Mesendoderm (in vitro differentiated cells): ENCODE data around the gene FA2H. TPM values are rescaled to one million over a fixed set of nuclear protein-coding genes. Genes with fewer than 3 reads are reported as not detected.
"Not testable (repeated sequence)": the region's sequence is repeated elsewhere in the genome, so short reads cannot be mapped to it uniquely, and the experiment has no call there.

Experiments
- DNase-seq: peaks from one replicate; pipeline ENCODE4 v3.0.0; 2013
- H2AK5ac ChIP-seq: 2 replicates; pipeline ENCODE4 v1.6.1; 2013; ENCODE audit warnings: low read length, inconsistent platforms
- H2BK120ac ChIP-seq: 2 replicates; pipeline ENCODE4 v1.6.1; 2013; ENCODE audit warnings: low read depth, mild to moderate bottlenecking, low read length, moderate library complexity, mixed read lengths
- H2BK15ac ChIP-seq: replicated peaks from 2 replicates; pipeline ENCODE4 v1.6.1; 2013; ENCODE audit warnings: low read depth, mild to moderate bottlenecking, moderate library complexity
- H2BK5ac ChIP-seq: 2 replicates; pipeline ENCODE4 v1.6.1; 2013; ENCODE audit warnings: low read length, inconsistent platforms
- H3K18ac ChIP-seq: 2 replicates; pipeline ENCODE4 v1.6.1; 2013; ENCODE audit warnings: mild to moderate bottlenecking, low read length, mixed read lengths
- H3K23ac ChIP-seq: one replicate; pipeline ENCODE4 v1.6.1; 2013; ENCODE audit warnings: low read length
- H3K27ac ChIP-seq: 2 replicates; pipeline ENCODE4 v1.5.1; 2013; ENCODE audit warnings: low read depth, mild to moderate bottlenecking, inconsistent platforms, low read length, moderate library complexity
- H3K27me3 ChIP-seq: 2 replicates; pipeline ENCODE4 v1.6.1; 2013; ENCODE audit warnings: low read length, control low read depth, mild to moderate bottlenecking, inconsistent platforms; ENCODE audit not compliant: insufficient read depth, poor library complexity
- H3K36me3 ChIP-seq: 2 replicates; pipeline ENCODE4 v1.6.1; 2013; ENCODE audit warnings: low read length, inconsistent platforms; ENCODE audit not compliant: control insufficient read depth, insufficient read depth
- H3K4ac ChIP-seq: one replicate; pipeline ENCODE4 v1.6.1; 2013; ENCODE audit warnings: low read depth, mild to moderate bottlenecking, low read length, moderate library complexity
- H3K4me1 ChIP-seq: 2 replicates; pipeline ENCODE4 v1.6.1; 2013; ENCODE audit warnings: low read depth, low read length, inconsistent platforms; ENCODE audit not compliant: control insufficient read depth
- H3K4me2 ChIP-seq: 2 replicates; pipeline ENCODE4 v1.6.1; 2013; ENCODE audit warnings: low read length
- H3K4me3 ChIP-seq: 2 replicates; pipeline ENCODE4 v1.5.1; 2013; ENCODE audit warnings: mild to moderate bottlenecking, low read length
- H3K56ac ChIP-seq: one replicate; pipeline ENCODE4 v1.6.1; 2013; ENCODE audit warnings: low read length
- H3K79me1 ChIP-seq: 2 replicates; pipeline ENCODE4 v1.6.1; 2013; ENCODE audit warnings: low read length, inconsistent platforms
- H3K79me2 ChIP-seq: 2 replicates; pipeline ENCODE4 v1.6.1; 2013; ENCODE audit warnings: mild to moderate bottlenecking, low read length; ENCODE audit not compliant: control insufficient read depth, insufficient read depth
- H3K9ac ChIP-seq: 2 replicates; pipeline ENCODE4 v1.6.1; 2013; ENCODE audit warnings: low read length, inconsistent platforms
- H4K5ac ChIP-seq: one replicate; pipeline ENCODE4 v1.6.1; 2013; ENCODE audit warnings: low read length
- H4K8ac ChIP-seq: one replicate; pipeline ENCODE4 v1.6.1; 2013; ENCODE audit warnings: low read depth, mild to moderate bottlenecking, control low read depth, low read length, moderate library complexity
- WGBS: extraction: QIAGEN DNeasy Blood & Tissue Kit; methylation state at CpG from one replicate; pipeline ENCODE4 v1.1.7; 2013; ENCODE audit warnings: low lambda C conversion rate, missing lambda C conversion rate; ENCODE audit not compliant: insufficient coverage; ENCODE audit errors: extremely low coverage; 5-methylcytosine and 5-hydroxymethylcytosine counted together
- polyA plus RNA-seq, 2 experiments: library from polyadenylated mRNA; stranded (reverse); fragments of 200-250 nt; gene quantifications; one replicate each; pipeline ENCODE4 v1.2.3, GENCODE V29; 2013

FA2H gene
- polyA plus RNA-seq (2013, experiment 1 of 2): 0.94 TPM
- 1.0 TPM for polyA plus RNA-seq (2013, experiment 2 of 2)

GRCh38 chr16:74774223-74775139 is at the start of gene FA2H:
TSS of gene FA2H (minus strand) at chr16:74774820. CDS start at chr16:74774755, 65 bp downstream.
- Histone ChIP-seq H3K4me2 (peak within 1 kb of the TSS; percentile 74), H3K4ac (no peak within 1 kb of the TSS), H3K4me3 (no peak within 1 kb of the TSS), H3K56ac (peak within 1 kb of the TSS; percentile 56), H4K8ac (no peak within 1 kb of the TSS), H2AK5ac (no peak within 1 kb of the TSS), H3K4me1 (no peaks in the 10 kb centered on the region), H3K27me3 (peaks cover 14% of the 10 kb centered on the region), H2BK5ac (no peak within 1 kb of the TSS), H3K79me2 (no peaks in the 10 kb centered on the region), H3K79me1 (no peaks in the 10 kb centered on the region), H4K5ac (no peak within 1 kb of the TSS), H3K9ac (peak within 1 kb of the TSS; percentile 27), H2BK15ac (no peak within 1 kb of the TSS), H3K27ac (no peak within 1 kb of the TSS), H3K18ac (no peak within 1 kb of the TSS), H2BK120ac (no peak within 1 kb of the TSS), H3K23ac (no peak within 1 kb of the TSS), H3K36me3 (no peaks in the 10 kb centered on the region)
- DNase-seq: peak; percentile 75
- WGBS: no CpG with 5 or more reads among the region's 94 CpGs

- no peaks in the 10 kb centered on the region for H3K4me1 ChIP-seq
- H3K27ac ChIP-seq: no peak overlapping the region
- no peaks in the 10 kb centered on the region for H3K79me2 ChIP-seq
- no peak overlapping the region for H3K18ac ChIP-seq
- no peaks in the 10 kb centered on the region for H3K79me1 ChIP-seq
- H2BK15ac ChIP-seq: no peak overlapping the region
- no peak overlapping the region for H3K23ac ChIP-seq
- no peak overlapping the region for H3K9ac ChIP-seq
- no peak overlapping the region for H4K8ac ChIP-seq
- no CpG with 5 or more reads among the region's 7 CpGs for WGBS
- DNase-seq: peak; percentile 52
- H3K56ac ChIP-seq: no peak overlapping the region
- H4K5ac ChIP-seq: no peak overlapping the region
- H3K4me2 ChIP-seq: no peak overlapping the region
- H3K27me3 ChIP-seq: no peaks in the 10 kb centered on the region
- H2BK120ac ChIP-seq: no peak overlapping the region
- no peak overlapping the region for H3K4me3 ChIP-seq
- no peak overlapping the region for H2BK5ac ChIP-seq
- no peaks in the 10 kb centered on the region for H3K36me3 ChIP-seq
- no peak overlapping the region for H2AK5ac ChIP-seq
- no peak overlapping the region for H3K4ac ChIP-seq
Measured at GRCh38 chr16:74817851-74818250, 43.2 kb upstream of the FA2H start.

- no peak overlapping the region for H2BK5ac ChIP-seq
- H3K23ac ChIP-seq: no peak overlapping the region
- no peak overlapping the region for H2BK120ac ChIP-seq
- H3K36me3 ChIP-seq: no peaks in the 10 kb centered on the region
- H4K8ac ChIP-seq: no peak overlapping the region
- H3K4me3 ChIP-seq: no peak overlapping the region
- no peak overlapping the region for H2BK15ac ChIP-seq
- H3K56ac ChIP-seq: no peak overlapping the region
- H3K4me1 ChIP-seq: peaks cover 9% of the 10 kb centered on the region
- H3K9ac ChIP-seq: no peak overlapping the region
- DNase-seq: peak; percentile 93
- H3K79me2 ChIP-seq: no peaks in the 10 kb centered on the region
- H3K27me3 ChIP-seq: no peaks in the 10 kb centered on the region
- H3K4ac ChIP-seq: no peak overlapping the region
- no peak overlapping the region for H3K18ac ChIP-seq
- no CpG with 5 or more reads among the region's 25 CpGs for WGBS
- no peak overlapping the region for H3K27ac ChIP-seq
- no peak overlapping the region for H3K4me2 ChIP-seq
- no peaks in the 10 kb centered on the region for H3K79me1 ChIP-seq
- no peak overlapping the region for H4K5ac ChIP-seq
- H2AK5ac ChIP-seq: no peak overlapping the region
Measured at GRCh38 chr16:74813109-74813641, 38.6 kb upstream of the FA2H start.

- no CpG with 5 or more reads among the region's 2 CpGs for WGBS
- Histone ChIP-seq H3K18ac (no peak overlapping the region), H3K56ac (peak overlapping the region; percentile 53), H4K8ac (no peak overlapping the region), H3K27me3 (no peaks in the 10 kb centered on the region), H2BK120ac (no peak overlapping the region), H2AK5ac (no peak overlapping the region), H4K5ac (no peak overlapping the region), H2BK15ac (no peak overlapping the region), H3K79me1 (no peaks in the 10 kb centered on the region), H3K9ac (no peak overlapping the region), H3K4me2 (no peak overlapping the region), H2BK5ac (peak overlapping the region; percentile 27), H3K36me3 (no peaks in the 10 kb centered on the region), H3K27ac (no peak overlapping the region), H3K23ac (no peak overlapping the region), H3K4me1 (peaks cover 9% of the 10 kb centered on the region), H3K4ac (no peak overlapping the region), H3K79me2 (no peaks in the 10 kb centered on the region), H3K4me3 (no peak overlapping the region)
- no peak for DNase-seq
Measured at GRCh38 chr16:74811911-74812310, 37.3 kb upstream of the FA2H start.

GRCh38 chr16:74811216-74811615 is 36.6 kb upstream of the FA2H start:
- DNase-seq: peak; percentile 64
- H3K4me1 ChIP-seq: not testable (repeated sequence)
- no CpG with 5 or more reads among the region's 1 CpG for WGBS

More at GRCh38 chr16:74811216-74811615, 36.6 kb upstream of the FA2H start:
- not testable (repeated sequence) for H3K36me3 ChIP-seq, H2BK120ac ChIP-seq, H4K5ac ChIP-seq, H3K23ac ChIP-seq, H3K18ac ChIP-seq, H3K27me3 ChIP-seq, H3K79me2 ChIP-seq, H2AK5ac ChIP-seq, H3K4ac ChIP-seq, H2BK15ac ChIP-seq, H3K4me2 ChIP-seq, H3K9ac ChIP-seq, H3K4me3 ChIP-seq, H3K79me1 ChIP-seq, H4K8ac ChIP-seq, H3K27ac ChIP-seq
- H2BK5ac ChIP-seq: peak overlapping the region; percentile 84
- H3K56ac ChIP-seq: peak overlapping the region; percentile 17
